CD4-positive, alpha-beta T cell treated with Interleukin-1 beta for 1 hour (primary cell): Measurements from ENCODE around the gene NFATC3.

Experiments
- DNase-seq, 2 donors: peaks; one replicate each; pipeline ENCODE4 v3.0.0-alpha.2; 2020 to 2022

The NFATC3 gene

DNA sequence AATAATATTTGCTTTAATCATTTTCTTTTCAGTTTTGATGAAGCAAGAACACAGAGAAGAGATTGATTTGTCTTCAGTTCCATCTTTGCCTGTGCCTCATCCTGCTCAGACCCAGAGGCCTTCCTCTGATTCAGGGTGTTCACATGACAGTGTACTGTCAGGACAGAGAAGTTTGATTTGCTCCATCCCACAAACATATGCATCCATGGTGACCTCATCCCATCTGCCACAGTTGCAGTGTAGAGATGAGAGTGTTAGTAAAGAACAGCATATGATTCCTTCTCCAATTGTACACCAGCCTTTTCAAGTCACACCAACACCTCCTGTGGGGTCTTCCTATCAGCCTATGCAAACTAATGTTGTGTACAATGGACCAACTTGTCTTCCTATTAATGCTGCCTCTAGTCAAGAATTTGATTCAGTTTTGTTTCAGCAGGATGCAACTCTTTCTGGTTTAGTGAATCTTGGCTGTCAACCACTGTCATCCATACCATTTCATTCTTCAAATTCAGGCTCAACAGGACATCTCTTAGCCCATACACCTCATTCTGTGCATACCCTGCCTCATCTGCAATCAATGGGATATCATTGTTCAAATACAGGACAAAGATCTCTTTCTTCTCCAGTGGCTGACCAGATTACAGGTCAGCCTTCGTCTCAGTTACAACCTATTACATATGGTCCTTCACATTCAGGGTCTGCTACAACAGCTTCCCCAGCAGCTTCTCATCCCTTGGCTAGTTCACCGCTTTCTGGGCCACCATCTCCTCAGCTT, 105.8 kb downstream of the NFATC3 start:
- DNase-seq = no peak

DNA sequence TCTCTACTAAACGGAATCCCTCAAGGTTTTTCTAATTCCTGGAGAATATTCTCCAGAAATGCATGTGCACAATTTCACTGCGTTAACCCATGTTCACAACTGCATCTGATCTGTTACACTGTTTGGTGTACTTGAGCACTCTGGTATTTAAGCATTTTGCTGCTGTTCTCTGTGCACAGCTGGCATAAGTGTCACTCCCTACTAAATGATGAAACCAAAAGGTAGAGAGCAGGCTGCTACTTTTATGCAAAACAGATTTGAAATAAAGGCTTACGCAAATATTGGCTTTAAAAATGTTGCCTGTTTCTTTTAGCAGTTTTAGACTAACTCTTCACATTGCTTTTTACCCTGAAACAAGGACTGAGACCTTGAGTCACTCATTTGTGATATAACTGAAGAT, 109.1 kb downstream of the NFATC3 start:
- no peak for DNase-seq

DNA sequence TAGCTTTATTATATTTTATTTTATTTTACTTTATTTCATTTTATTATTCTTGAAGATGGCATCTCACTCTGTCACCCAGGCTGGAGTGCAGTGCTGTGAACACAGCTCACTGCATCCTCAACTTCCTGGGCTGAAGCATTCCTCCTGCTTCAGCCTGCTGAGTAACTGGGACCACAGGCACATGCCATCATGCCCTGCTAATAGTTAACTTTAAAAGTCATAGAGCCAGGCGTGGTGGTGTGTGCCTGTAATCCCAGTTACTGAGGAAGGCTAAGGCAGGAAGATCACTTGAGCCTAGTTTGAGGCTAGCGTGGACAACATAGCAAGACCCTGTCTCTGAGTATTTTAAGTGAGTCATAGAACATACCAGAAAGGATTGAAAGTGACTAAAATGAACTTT, 112.1 kb downstream of the NFATC3 start:
- DNase-seq = no peak

DNA sequence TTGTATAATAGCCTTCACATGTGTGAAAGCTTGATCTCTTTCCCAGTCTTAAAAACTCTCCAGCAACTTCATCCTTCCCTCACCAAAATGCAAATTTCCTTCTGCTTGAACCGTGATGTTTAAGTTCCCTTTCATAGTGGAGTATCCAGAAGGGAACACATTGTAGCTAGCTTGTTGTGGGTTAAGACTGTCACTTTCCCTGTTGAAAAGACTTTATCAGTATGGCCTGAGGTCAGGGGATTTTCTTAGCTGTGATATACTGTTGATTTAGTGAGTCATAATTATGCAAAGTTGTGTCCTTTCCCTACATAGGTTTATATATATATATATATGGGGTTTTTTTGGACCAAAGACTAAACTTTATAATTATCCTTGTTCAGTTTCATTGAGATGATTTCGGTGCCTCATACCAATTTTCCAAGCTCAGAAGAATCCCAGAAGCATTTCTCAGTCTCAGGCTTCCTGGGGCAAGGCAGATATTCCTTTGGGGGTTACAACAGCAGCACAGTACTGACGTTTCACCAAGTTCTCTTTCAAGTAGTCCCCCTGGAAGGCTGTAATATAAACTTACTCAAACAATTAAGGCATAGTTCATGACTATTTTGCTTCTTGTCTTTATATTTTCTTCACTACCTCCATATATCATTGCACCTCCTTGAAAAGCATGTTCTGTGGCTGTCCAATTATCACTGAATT, 115.1 kb downstream of the NFATC3 start:
- DNase-seq = no peak

DNA sequence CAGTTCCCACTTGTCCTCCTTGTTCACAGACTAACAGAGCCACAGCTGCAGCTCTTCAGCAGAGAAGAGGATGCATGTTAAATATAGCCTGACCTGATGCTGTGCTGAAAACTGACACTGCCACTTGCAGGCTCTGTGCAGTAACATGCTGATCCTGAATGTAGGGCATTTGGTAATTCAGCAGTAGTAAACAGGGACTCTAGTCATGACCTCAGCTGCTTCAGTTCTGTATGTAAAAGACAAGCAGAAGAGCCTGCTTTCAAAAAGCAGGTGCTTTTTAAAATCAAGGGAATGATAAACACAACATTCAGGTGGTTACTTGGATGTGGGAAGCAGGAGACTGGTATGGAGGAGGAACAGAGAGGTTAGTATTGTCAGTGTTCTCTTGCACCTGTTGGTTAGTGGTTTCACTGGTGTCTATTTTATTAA, 116.9 kb downstream of the NFATC3 start:
- no peak for DNase-seq

DNA sequence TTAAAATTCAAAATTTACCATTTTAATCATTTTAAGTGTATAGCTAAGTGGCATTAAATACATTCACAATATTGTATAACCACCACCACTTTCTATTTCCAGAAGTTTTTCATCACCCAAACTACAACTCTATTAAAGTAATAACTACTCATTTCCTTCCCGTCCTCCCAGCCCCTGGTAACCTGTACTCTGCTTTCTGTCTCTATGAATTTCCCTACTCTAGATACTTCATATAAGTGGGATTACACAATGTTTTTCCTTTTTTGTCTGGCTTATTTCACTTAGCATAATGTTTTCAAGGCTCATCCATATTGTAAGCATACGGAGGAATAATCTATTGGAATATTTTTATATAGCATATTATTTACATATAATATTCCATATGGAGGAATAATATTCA, 121.1 kb downstream of the NFATC3 start:
- no peak for DNase-seq

DNA sequence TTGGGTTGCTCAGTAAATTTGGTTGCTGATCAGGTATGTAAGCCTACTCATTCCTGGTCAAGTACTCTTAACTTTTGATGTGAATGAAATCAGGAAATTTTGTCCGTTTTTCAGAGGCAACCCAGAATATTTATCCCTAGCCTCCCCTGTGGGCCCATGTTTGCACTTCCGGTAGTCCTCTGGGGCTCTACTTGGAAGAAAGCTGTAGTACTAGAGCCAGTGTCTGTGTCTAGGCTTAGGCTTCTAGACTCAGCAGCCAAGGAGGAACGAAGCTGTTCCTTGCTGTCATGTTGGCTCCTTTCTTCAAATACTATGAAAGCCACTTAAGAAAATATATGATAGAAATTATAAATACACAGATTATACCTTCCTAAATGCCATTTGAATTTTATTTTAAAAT, 129.6 kb downstream of the NFATC3 start:
- no peak for DNase-seq

DNA sequence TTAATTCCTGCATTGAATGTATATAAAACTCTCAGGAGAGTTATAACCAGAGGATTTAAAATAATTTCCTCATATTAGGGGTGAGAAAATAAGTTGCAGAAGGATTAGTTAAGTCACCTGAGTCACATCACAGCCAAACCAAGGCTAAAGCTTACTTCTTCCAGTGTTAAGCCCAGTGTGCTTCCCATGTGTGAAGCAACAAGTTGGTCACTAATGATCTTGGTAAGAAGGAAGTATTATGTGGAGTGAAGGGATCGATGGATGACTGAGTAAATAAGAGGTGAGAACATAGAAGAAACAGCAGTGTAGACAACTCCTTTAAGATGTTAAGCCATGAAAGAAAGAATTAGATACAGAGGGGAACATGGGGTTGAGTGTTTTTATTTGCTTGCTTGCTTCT, 130.1 kb downstream of the NFATC3 start:
- DNase-seq = no peak

DNA sequence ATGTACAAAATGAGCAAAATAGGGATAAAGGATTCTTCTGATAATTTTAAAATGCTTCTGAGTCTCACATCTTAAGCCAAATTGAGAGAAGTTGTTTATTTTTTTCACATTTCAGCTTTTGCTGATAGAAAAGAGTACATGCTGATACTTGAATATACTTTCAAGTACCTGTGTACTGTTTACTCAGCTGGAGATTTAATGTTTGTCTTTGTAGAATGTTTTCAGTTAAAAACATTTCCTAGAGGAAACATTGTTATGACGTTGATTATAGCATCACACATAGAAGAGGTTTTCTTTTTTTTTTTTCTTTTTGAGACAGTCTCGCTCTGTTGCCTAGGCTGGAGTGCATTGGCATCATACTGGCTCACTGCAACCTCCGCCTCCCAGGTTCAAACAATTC, 131.1 kb downstream of the NFATC3 start:
- no peak for DNase-seq

DNA sequence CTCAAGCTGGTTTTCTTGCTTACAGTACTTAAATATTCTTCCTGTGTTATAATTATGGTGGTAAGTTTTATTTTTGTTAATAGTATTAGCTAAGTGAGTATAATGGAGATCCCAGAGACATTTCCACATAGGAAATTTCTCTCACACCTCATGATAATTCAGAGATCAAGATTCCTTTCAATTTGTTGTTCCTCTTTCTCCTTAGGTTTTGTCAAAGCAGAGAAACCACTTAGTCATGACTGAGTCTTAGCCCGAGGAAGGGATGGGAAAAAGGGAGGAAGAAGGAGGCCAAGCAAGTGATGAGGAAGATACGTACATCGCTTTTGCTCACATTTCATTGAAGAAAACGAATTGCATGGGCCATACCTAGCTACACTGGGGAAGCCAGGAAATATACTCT, 132.3 kb downstream of the NFATC3 start:
- no peak for DNase-seq

DNA sequence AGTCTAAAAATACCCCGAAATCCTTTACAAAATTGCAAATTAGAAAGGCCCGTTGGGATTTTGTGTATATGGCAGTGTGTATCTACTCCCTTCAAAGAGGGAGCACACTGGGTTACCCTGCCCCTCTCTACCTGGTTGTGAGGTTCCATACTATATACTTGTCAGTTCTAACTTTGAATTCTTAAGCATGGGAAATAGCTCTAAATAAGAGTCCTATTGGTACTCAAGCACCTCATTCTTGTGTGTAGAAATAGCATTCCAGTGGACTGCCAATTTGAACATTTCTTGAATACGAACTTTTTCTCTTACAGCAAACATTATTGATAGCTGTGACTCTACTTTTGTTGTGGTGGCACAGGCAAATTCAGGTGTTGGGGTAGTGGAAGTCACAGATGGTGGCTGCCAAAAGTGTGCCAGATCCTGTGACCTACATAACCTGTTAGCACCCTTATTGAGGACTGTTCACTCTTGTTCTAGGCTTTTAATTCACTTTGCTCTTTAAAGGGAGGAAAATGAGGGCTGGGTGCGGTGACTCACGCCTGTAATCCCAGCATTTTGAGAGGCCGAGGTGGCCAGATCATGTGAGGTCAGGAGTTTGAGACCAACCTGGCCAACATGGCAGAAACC, 134.7 kb downstream of the NFATC3 start:
- DNase-seq = no peak

DNA sequence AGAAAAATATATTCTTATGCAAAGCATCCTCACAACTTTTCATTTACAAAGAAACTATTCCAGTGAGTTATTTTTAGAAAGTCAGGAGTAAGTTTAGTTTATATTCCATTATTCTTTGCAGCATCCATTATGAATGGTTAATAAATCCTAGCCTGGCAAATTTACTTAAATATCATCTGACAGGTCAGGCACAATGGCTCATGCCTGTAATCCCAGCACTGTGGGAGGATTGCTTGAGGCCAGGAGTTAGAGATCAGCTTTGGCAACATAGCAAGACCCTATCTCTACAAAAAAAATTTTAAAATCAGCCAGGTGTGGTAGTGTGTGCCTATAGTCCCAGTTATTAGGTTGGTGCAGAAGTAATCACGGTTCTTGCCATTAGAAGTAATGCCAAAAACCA, 137.9 kb downstream of the NFATC3 start:
- no peak for DNase-seq

DNA sequence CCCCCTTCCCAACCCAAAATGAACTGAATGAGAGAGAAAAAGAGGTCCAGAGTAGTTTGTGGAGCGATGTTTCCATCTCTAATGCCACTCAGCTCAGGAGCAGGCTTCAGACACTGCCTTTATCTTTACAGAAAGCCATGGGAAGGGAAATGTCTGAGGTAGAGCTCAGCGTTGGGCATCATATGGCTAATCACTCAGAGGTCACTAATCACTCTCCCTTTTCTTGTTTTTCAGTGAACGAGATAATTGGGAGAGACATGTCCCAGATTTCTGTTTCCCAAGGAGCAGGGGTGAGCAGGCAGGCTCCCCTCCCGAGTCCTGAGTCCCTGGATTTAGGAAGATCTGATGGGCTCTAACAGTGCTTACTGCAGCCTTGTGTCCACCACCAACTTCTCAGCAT, 140.9 kb downstream of the NFATC3 start:
- DNase-seq = no peak

DNA sequence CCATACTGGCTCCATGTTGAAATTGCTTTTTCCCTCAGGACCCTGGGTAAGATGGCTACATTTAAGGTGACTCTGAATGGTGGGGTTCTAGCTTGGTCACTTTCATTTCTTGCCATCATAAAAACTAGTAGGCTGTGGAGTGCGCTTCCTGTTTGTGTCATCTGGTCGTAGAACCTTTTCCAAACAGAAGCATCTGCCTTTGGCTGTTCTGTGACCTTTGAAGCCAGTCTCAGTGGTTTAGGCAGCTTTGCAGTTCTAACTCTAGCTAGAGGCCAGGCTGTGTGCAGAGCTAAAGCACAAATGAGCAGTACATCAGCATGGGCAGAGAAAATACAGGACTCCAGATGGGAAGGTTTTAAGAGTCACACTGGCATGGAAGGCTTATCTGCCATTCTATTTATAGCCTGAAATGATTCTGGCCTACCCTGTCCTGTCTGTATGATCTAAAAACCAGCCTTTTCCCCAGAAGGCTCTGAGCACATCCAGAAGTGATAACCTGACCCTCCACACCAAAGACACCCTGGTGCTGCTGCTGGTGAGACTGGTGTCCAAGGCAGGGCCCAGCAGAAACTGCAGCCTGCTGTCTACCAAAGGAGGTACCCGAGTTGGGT, 142.1 kb downstream of the NFATC3 start:
- DNase-seq = no peak

DNA sequence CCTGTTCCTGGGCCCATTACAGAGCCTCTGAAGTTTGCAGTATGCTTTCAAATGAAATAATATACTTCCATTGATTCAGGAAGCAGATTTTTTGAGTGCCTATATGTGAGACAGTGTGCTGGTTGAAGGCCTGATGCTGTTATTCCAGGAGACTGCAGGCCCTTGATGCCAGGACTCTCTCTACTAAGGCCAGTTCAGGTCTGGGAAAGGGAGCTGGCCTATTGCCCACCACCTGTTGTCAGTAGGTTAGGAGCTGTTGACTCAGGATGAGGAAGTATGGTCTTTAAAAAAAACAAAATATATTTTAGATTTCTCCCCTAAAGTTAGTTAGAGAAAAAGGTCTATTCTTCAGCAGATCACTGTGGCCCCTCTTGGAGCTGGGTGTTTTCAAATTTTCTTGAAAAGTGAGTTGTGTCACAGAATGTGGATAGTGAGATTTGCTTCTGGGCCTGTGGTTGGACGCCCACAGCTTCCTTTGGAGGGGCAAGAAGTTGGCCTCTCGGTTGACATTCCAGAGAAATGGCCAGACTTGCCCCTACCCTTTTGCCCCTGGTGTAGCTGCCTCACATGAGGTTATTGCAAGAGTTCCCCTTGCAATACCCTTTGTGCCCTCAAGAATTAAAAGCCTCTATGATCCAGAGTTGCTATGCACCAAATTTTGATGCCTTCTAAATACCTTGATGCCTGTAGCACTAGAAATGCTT, 142.8 kb downstream of the NFATC3 start:
- no peak for DNase-seq

DNA sequence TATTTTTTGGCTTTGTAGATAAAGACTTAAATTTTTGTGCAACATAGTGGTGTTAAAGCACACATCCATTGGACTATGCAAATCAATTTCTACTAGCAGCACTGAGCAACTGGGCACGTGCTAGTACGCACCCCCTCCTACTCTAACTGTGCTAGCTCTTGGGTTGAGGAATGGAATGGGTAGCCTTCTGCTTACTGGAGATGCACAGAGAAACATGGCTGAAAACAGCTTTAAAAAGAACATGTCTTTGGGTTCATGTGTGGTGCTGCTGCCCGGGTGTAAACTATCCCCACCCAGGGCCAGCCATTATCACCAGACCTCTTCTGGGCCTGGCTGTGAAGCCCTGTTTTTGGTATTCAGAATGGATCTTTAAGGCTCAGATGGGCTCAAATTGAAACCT, 143.5 kb downstream of the NFATC3 start:
- DNase-seq = no peak

DNA sequence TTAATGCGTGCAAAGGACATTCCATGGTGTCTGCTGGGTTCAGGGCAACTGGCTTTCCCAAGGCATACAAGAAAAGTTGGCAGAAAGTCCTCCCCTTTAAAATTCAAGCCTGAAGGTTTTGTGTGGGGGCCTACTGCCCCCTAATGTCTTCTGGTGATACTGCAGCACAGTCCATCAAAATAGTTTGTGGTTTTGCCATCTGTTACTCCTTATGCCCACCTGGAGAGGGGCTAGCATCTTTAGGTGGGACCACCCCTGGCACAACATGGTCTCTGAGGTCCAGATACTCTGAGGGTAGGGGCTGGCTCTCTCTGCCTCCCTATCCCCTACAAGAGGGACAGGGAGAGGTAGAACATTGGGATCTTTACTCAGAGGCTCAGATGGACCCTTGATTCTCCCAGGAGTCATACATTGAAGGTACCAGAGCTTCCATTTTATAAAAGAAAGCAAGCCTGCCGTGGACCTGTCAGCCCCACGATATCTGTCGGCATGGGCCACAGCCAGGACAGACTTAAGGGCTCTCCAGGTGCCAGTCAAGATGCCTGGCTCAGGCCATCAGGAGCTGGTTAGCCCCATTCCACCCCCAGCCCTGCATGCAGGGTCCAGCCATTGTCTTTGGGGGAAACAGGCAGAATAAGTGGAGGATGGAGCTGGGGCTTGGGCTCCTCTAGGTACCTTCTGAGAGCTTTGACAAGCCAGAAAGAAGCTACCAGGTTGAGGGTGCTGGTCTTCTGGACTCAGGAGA, 144.4 kb downstream of the NFATC3 start:
- DNase-seq = peak; percentile 30 to 62

DNA sequence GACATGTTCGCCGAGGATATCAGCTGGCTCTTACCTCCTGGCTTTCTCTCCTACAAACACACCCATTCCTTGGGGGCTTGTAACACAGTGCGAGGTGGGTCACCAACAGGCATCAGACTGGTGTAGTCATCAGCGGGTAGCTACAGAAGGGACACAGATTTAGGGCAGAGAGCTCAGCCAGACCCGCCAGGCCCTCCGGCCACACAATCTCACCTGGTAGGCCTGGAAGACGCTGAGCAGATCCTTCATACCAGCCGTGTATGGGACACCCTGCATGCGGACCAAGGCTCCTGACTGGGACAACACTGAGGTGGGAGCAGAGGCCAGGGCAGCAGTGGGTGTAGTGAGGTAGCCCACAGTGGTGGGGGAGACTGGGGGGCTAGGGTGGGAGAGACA, 145.0 kb downstream of the NFATC3 start:
- DNase-seq = no peak

DNA sequence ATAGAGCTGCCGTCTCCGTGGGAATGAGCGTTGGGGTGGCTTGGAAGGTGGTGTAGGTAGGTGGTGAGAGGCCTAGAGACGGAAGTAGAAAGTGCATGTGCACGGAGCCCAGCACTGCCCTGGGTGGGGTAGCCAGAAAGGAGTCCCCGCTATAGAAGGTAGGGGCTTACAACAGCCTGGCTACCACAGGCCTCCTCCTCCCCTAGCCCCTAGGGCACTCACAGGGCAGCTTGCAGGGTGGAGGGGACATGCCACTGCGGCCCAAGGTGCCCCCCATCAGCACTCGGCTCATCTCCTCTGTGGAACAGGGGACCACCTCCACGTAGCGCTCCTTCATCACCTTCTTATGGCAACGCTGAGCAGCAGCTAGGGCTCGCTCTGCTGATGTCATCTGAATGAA, 145.8 kb downstream of the NFATC3 start:
- no peak for DNase-seq

DNA sequence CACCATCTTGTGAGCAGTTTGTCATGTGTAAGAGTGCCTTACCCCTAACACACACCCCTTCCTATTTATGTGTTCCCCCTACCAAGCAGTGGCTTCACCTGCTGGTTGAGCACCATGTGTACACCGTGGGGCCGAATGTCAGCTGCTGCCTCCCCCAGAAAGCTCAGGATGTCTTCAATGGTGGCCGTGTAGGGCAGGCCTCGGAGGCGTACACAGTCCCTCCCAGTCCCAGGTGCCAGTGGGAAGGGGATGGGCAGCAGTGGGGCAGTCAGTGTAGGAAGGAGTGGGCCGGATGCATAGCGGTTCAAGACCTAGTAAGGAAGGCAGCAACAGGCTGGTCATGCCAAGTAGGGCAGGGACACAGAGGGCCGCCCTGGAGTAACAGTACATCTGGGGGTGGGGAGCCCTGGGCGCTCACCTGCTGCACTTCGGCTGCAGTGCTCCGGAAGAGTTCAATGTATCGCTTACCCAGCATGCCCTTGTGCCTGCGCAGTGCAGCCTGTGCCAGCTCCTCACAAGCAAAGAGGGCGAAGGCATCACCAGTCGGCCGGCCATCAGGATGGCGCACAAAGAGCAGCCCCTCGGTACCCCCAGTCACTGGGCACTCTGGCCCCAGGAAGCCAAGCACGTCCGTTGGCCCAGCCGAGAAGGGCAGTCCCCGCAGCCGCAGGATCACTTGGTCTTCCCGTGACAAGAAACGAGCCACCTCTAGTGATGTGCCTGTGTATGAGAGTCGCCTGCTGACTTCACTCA, 146.4 kb downstream of the NFATC3 start:
- DNase-seq = no peak

DNA sequence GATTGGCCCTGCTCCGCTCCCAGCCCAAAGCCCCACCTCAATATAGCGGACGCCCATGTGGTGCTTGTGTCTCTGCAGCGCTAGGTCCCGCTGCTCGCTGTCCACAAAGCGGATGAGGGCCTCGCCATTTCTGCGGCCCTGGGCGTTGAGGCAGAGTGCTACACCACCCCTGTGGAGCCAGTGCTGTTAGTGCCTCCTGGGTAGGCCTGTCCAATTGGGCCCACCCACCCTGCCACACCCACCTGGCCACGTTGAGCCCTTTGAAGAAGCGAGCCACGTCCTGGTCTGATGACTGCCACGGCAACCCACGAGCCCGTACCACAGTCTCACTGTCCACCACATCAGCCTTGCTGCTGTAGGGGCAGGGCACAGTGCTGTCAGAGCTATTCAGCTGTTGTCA, 147.2 kb downstream of the NFATC3 start:
- no peak for DNase-seq
